Activated T-cell treated with anti-CD3 and anti-CD28 coated beads for 24 hours (primary cell): ENCODE data around the gene MAP3K2.

Source experiments
- DNase-seq: peaks from one replicate; pipeline ENCODE4 v3.0.0-alpha.2; 2020; ENCODE audit warnings: low read depth

MAP3K2 gene

GRCh38 chr2:127351603-127352002, 36.2 kb downstream of the MAP3K2 start:
- no peak for DNase-seq

- DNase-seq = no peak
Measured at GRCh38 chr2:127348426-127349000, 39.3 kb downstream of the MAP3K2 start.

- no peak for DNase-seq
Measured at GRCh38 chr2:127347734-127348392, 39.9 kb downstream of the MAP3K2 start.

- no peak for DNase-seq
Measured at GRCh38 chr2:127347015-127347414, 40.8 kb downstream of the MAP3K2 start.

GRCh38 chr2:127343277-127343676, 44.5 kb downstream of the MAP3K2 start:
- DNase-seq = no peak

GRCh38 chr2:127342101-127342500, 45.7 kb downstream of the MAP3K2 start:
- no peak for DNase-seq

GRCh38 chr2:127332335-127332734, 55.4 kb downstream of the MAP3K2 start:
- no peak for DNase-seq

GRCh38 chr2:127330753-127331152, 57.0 kb downstream of the MAP3K2 start:
- DNase-seq = no peak

GRCh38 chr2:127326289-127326945, 61.4 kb downstream of the MAP3K2 start:
- DNase-seq = no peak

GRCh38 chr2:127324635-127325034, 63.1 kb downstream of the MAP3K2 start:
- DNase-seq = no peak

GRCh38 chr2:127321303-127321702, 66.5 kb downstream of the MAP3K2 start:
- no peak for DNase-seq

GRCh38 chr2:127320586-127321275, 67.0 kb downstream of the MAP3K2 start:
- no peak for DNase-seq

GRCh38 chr2:127320067-127320466, 67.7 kb downstream of the MAP3K2 start:
- DNase-seq = no peak

- DNase-seq = no peak
Measured at GRCh38 chr2:127314193-127314988, 73.4 kb downstream of the MAP3K2 start.

GRCh38 chr2:127313406-127313805, 74.4 kb downstream of the MAP3K2 start:
- DNase-seq = no peak

- DNase-seq = no peak
Measured at GRCh38 chr2:127310980-127311379, 76.8 kb downstream of the MAP3K2 start.

GRCh38 chr2:127309468-127309867, 78.3 kb downstream of the MAP3K2 start:
- DNase-seq = no peak

GRCh38 chr2:127308586-127309138, 79.1 kb downstream of the MAP3K2 start:
- DNase-seq = no peak

GRCh38 chr2:127305990-127306585, 81.7 kb downstream of the MAP3K2 start:
- DNase-seq = no peak

- no peak for DNase-seq
Measured at GRCh38 chr2:127302168-127302567, 85.6 kb downstream of the MAP3K2 start.
